HepG2 (cell line): ENCODE measurements around the gene BACH1. TPM values are rescaled to one million over a fixed set of nuclear protein-coding genes. Genes with fewer than 3 reads are reported as not detected.

ENCODE experiments used
- ATAC-seq: fragments of 200-7000 bp; cut with Tn5 transposase; 3 replicates; pipeline ENCODE4 v1.9.1; 2020; ENCODE audit warnings: mild to moderate bottlenecking, moderate library complexity
- BruUV-seq: library from RNA; stranded (reverse); fragments of 400-500 nt; replicated peaks from 2 replicates; lab custom pipeline; 2021; lab: Mats Ljungman, UMichigan
- CTCF ChIA-PET: fragments of 300-600 bp; formaldehyde crosslinking; extraction: SDS; loops from one replicate; lab custom pipeline; 2021; ENCODE audit warnings: low total read pairs, inconsistent platforms, low intra/inter-chr PET ratio; lab: Yijun Ruan, JAX
- POLR2A ChIA-PET: fragments of 350-600 bp; sonication (Branson Sonifier 250); formaldehyde crosslinking; loops from one replicate; lab custom pipeline; 2020; ENCODE audit warnings: antibody characterized with exemption, inconsistent platforms; lab: Yijun Ruan, JAX
- DNase-seq: peaks from one replicate; pipeline ENCODE4 v3.0.0-alpha.2; 2015; ENCODE audit warnings: low spot score
- FAIRE-seq: peaks from 3 replicates; lab custom pipeline; 2011; peaks lifted over from hg19 to GRCh38; lab: Jason Lieb, UNC
- H2AFZ ChIP-seq: one replicate; pipeline ENCODE4 v1.6.1; 2011; ENCODE audit warnings: low read length, inconsistent platforms
- H3K27ac ChIP-seq: fragments of 300-600 bp; 3 replicates; pipeline ENCODE4 v1.8.0; 2011; ENCODE audit warnings: mixed run types, mild to moderate bottlenecking, mixed read lengths, low read length, inconsistent platforms; ENCODE audit not compliant: insufficient read depth; ENCODE audit errors: extremely low read length
- H3K27me3 ChIP-seq, 2 experiments: fragments of 200-600 bp in 1 of 2; 2 replicates in 1 of 2; 3 replicates in 1 of 2; pipeline versions ENCODE4 v1.6.0 to v1.8.0; 2011; ENCODE audit warnings: low read length in 2 of 2, mild to moderate bottlenecking in 2 of 2, moderate library complexity in 2 of 2, inconsistent platforms in 1 of 2; ENCODE audit not compliant: insufficient read depth in 2 of 2, control insufficient read depth in 1 of 2
- H3K36me3 ChIP-seq, 2 experiments: fragments of 200-600 bp in 1 of 2; replicated peaks in 1 of 2; 2 replicates in 1 of 2; 3 replicates in 1 of 2; pipeline versions ENCODE4 v1.5.1 to v1.8.0; 2011; ENCODE audit warnings: low read length in 2 of 2, inconsistent platforms in 1 of 2; ENCODE audit not compliant: insufficient read depth in 2 of 2, control insufficient read depth in 1 of 2
- H3K4me1 ChIP-seq: 2 replicates; pipeline ENCODE4 v1.5.1; 2012; ENCODE audit warnings: low read length, inconsistent platforms; ENCODE audit not compliant: insufficient read depth
- H3K4me2 ChIP-seq: 2 replicates; pipeline ENCODE4 v1.6.0; 2011; ENCODE audit warnings: low read depth, low read length, inconsistent platforms
- H3K4me3 ChIP-seq, 3 experiments: fragments of 200-600 bp in 1 of 3; sonication (generic), shearing (Covaris generic) in 1 of 3; replicated peaks in 1 of 3; 2 replicates each; pipeline ENCODE4 v1.5.1; 2011 to 2016; ENCODE audit warnings: low read length in 3 of 3, inconsistent platforms in 2 of 3, low read depth in 2 of 3, mild to moderate bottlenecking in 2 of 3, control low read depth in 1 of 3, mixed read lengths in 1 of 3; ENCODE audit not compliant: insufficient read depth in 1 of 3
- H3K79me2 ChIP-seq: one replicate; pipeline ENCODE4 v1.6.1; 2011; ENCODE audit warnings: low read length, inconsistent platforms; ENCODE audit not compliant: insufficient read depth
- H3K9ac ChIP-seq: 2 replicates; pipeline ENCODE4 v1.6.0; 2011; ENCODE audit warnings: mild to moderate bottlenecking, low read depth, low read length, inconsistent platforms; ENCODE audit not compliant: insufficient read depth
- H3K9me3 ChIP-seq: 2 replicates; pipeline ENCODE4 v1.5.1; 2012; ENCODE audit warnings: mild to moderate bottlenecking, low read length
- H4K20me1 ChIP-seq: 2 replicates; pipeline ENCODE4 v1.6.0; 2011; ENCODE audit warnings: inconsistent platforms, mild to moderate bottlenecking, low read length, moderate library complexity; ENCODE audit not compliant: insufficient read depth
- ARHGAP35 ChIP-seq: sonication (generic); formaldehyde crosslinking; IDR thresholded peaks from 2 replicates; pipeline ENCODE4 v1.9.0; 2022; ENCODE audit warnings: mild to moderate bottlenecking, inconsistent platforms, moderate library complexity, missing genetic modification reagents, borderline replicate concordance
- BRD4 ChIP-seq: sonication (generic); formaldehyde crosslinking; IDR thresholded peaks from 2 replicates; pipeline ENCODE4 v1.4.0; 2020; ENCODE audit warnings: missing genetic modification reagents
- EED ChIP-seq: sonication (generic); formaldehyde crosslinking; IDR thresholded peaks from 2 replicates; pipeline ENCODE4 v1.5.0; 2020; ENCODE audit warnings: mild to moderate bottlenecking, missing genetic modification reagents
- HNF4A ChIP-seq: sonication (generic); formaldehyde crosslinking; IDR thresholded peaks from 2 replicates; pipeline ENCODE4 v1.4.0; 2020; ENCODE audit warnings: missing genetic modification reagents
- KAT2B ChIP-seq: fragments of 150-350 bp; IDR thresholded peaks from 2 replicates; pipeline ENCODE4 v1.6.1; 2014; ENCODE audit warnings: low read depth, low read length, borderline replicate concordance
- KDM2A ChIP-seq: sonication (generic); formaldehyde crosslinking; IDR thresholded peaks from 2 replicates; pipeline ENCODE4 v1.4.0; 2020; ENCODE audit warnings: low read depth, missing genetic modification reagents, borderline replicate concordance
- PITX1 ChIP-seq: sonication (generic); formaldehyde crosslinking; IDR thresholded peaks from 2 replicates; pipeline ENCODE4 v1.5.1; 2020; ENCODE audit warnings: mild to moderate bottlenecking, missing genetic modification reagents
- RBAK ChIP-seq: sonication (generic); formaldehyde crosslinking; IDR thresholded peaks from 2 replicates; pipeline ENCODE4 v1.5.1; 2020; ENCODE audit warnings: mild to moderate bottlenecking, missing genetic modification reagents
- RXRB ChIP-seq: IDR thresholded peaks from 2 replicates; pipeline ENCODE4 v1.6.1; 2016; ENCODE audit warnings: borderline replicate concordance, missing genetic modification reagents, missing compliant biosample characterization
- SALL1 ChIP-seq: sonication (generic); formaldehyde crosslinking; IDR thresholded peaks from 2 replicates; pipeline ENCODE4 v1.8.0; 2022; ENCODE audit warnings: mild to moderate bottlenecking, missing genetic modification reagents
- SALL2 ChIP-seq: sonication (generic); formaldehyde crosslinking; IDR thresholded peaks from 2 replicates; pipeline ENCODE4 v1.8.1; 2023; ENCODE audit warnings: mild to moderate bottlenecking, missing genetic modification reagents, inconsistent platforms
- SIX4 ChIP-seq: sonication (generic); formaldehyde crosslinking; IDR thresholded peaks from 2 replicates; pipeline ENCODE4 v1.4.0; 2020; ENCODE audit warnings: missing genetic modification reagents
- TOPORS ChIP-seq: sonication (generic); formaldehyde crosslinking; IDR thresholded peaks from 2 replicates; pipeline ENCODE4 v1.8.0; 2023; ENCODE audit warnings: mild to moderate bottlenecking, missing genetic modification reagents
- TRIM24 ChIP-seq: sonication (generic); formaldehyde crosslinking; IDR thresholded peaks from 2 replicates; pipeline ENCODE4 v1.8.0; 2022; ENCODE audit warnings: mild to moderate bottlenecking, missing genetic modification reagents
- ZNF121 ChIP-seq: sonication (generic); formaldehyde crosslinking; IDR thresholded peaks from 2 replicates; pipeline ENCODE4 v1.5.0; 2020; ENCODE audit warnings: mild to moderate bottlenecking, missing genetic modification reagents
- ZNF138 ChIP-seq: sonication (generic); formaldehyde crosslinking; IDR thresholded peaks from 2 replicates; pipeline ENCODE4 v1.5.0; 2020; ENCODE audit warnings: mild to moderate bottlenecking, low read depth, missing genetic modification reagents
- ZNF337 ChIP-seq: sonication (generic); formaldehyde crosslinking; IDR thresholded peaks from 2 replicates; pipeline ENCODE4 v1.5.1; 2020; ENCODE audit warnings: missing genetic modification reagents, low read depth, mild to moderate bottlenecking, borderline replicate concordance
- ZNF44 ChIP-seq: sonication (generic); formaldehyde crosslinking; IDR thresholded peaks from 2 replicates; pipeline ENCODE4 v1.5.1; 2020; ENCODE audit warnings: mild to moderate bottlenecking, missing genetic modification reagents
- ZNF556 ChIP-seq: sonication (generic); formaldehyde crosslinking; IDR thresholded peaks from 2 replicates; pipeline ENCODE4 v1.4.0; 2020; ENCODE audit warnings: mild to moderate bottlenecking, missing genetic modification reagents, borderline replicate concordance
- ZNF605 ChIP-seq: sonication (generic); formaldehyde crosslinking; IDR thresholded peaks from 2 replicates; pipeline ENCODE4 v1.8.0; 2022; ENCODE audit warnings: mild to moderate bottlenecking, missing genetic modification reagents
- WGBS: methylation state at CpG from one replicate; pipeline ENCODE4 v1.1.6; 2017; ENCODE audit warnings: low lambda C conversion rate; 5-methylcytosine and 5-hydroxymethylcytosine counted together
- in situ Hi-C: cut with HindIII; loops from 2 replicates; pipeline ENCODE4 v1.10.0; 2017; ENCODE audit warnings: low pct_unique_long_range_greater_than_20kb; ENCODE audit not compliant: extremely low pct_ligation_motif_present
- intact Hi-C: fragments of 100-400 bp; cut with micrococcal nuclease; formaldehyde crosslinking; loops from one replicate; pipeline ENCODE4 v1.10.0; 2022; ENCODE audit not compliant: unreplicated experiment
- polyA plus RNA-seq, 8 experiments: library from polyadenylated mRNA; depleted of rRNA in 3 of 8; stranded (reverse) in 7 of 8; unstranded in 1 of 8; fragments of >200 nt; fragmentation: Illumina TruSeq in 4 of 8; extraction: Trizol in 4 of 8; gene quantifications; 2 replicates each; pipeline versions ENCODE4 v1.2.1 to v1.2.3, GENCODE V29; 2011 to 2016; ENCODE audit warnings: low read depth in 4 of 8, missing spikeins in 1 of 8, mixed read lengths in 1 of 8; ENCODE audit not compliant: insufficient read depth in 1 of 8
- total RNA-seq, 5 experiments: library from RNA; depleted of rRNA; stranded (reverse); fragments of >200 nt; fragmentation: Illumina TruSeq; extraction: Trizol; gene quantifications; 2 replicates each; pipeline ENCODE4 v1.2.3, GENCODE V29; 2016; ENCODE audit warnings: low read depth in 1 of 5

Gene BACH1
- total and polyA plus RNA-seq, 2 of the 13 experiments (the other 11 are each of a cell fraction or from before 2014, with no cell fraction given): 16.5 to 51.7 TPM

DNA sequence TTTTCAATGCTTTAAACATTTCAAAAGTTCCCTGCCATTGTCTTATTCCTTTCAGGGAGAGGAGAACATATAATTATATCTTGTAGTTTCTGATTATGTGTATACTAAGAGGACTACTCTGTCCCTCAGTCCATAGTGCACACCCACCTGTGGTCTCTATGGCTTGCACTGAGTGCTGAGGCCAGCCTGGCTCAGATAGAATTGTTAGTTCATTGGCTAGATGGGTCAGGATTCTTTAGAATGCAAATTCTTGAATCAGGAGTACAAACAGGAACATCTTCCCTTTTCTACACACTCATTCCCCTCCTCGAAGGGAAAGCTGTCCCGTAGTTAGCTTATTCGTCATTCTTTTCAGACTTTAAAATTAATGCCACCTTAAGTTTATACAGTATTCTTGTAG lies 8.2 kb downstream of the BACH1 start:
- CTCF ChIA-PET: no interaction called here
- in situ Hi-C loops: no loop called here
- Histone ChIP-seq H3K4me1 (peaks cover 59% of the 10 kb centered on the region), H3K36me3 (peaks cover 1 to 8% of the 10 kb centered on the region in 2 experiments; a peak in 1 of 5 replicates), H3K9ac (no peak overlapping the region)
- DNase-seq: no peak
- no peak for TF ChIP-seq SALL1
- no peak for TF ChIP-seq ARHGAP35 (CRISPR knock-in tag)
- no peak for TF ChIP-seq RBAK (CRISPR knock-in tag)
- no peak for TF ChIP-seq ZNF556
- TF ChIP-seq EED: no peak
- TF ChIP-seq ZNF138 (CRISPR knock-in tag): no peak
- TF ChIP-seq PITX1 (CRISPR knock-in tag): no peak
- no peak for TF ChIP-seq ZNF44 (CRISPR knock-in tag)
- no peak for TF ChIP-seq HNF4A (CRISPR knock-in tag)
- no peak for TF ChIP-seq KAT2B
- no peak for TF ChIP-seq ZNF605 (CRISPR knock-in tag)
- no peak for TF ChIP-seq KDM2A
- no peak for TF ChIP-seq BRD4 (CRISPR knock-in tag)
- no peak for TF ChIP-seq ZNF337 (CRISPR knock-in tag)
- TF ChIP-seq TRIM24: no peak
- no peak for TF ChIP-seq SALL2 (CRISPR knock-in tag)
- no peak for TF ChIP-seq ZNF121 (CRISPR knock-in tag)
- TF ChIP-seq SIX4: no peak
- TF ChIP-seq RXRB: no peak
- TF ChIP-seq TOPORS (CRISPR knock-in tag): no peak
- TF ChIP-seq, all 625 proteins: peak for 0
- 91% methylated on average over 3 of the region's 3 CpGs for WGBS
- Histone ChIP-seq H3K9me3 (peaks cover 1% of the 10 kb centered on the region; the same call in 1 of the 2 replicates), H2AFZ (no peak overlapping the region), H4K20me1 (peaks cover 73% of the 10 kb centered on the region), H3K27ac (no peak overlapping the region), H3K4me3 (no peak overlapping the region), H3K4me2 (no peak overlapping the region), H3K27me3 (no peaks in the 10 kb centered on the region), H3K79me2 (peaks cover 99% of the 10 kb centered on the region)
- intact Hi-C loops: no loop called here
- POLR2A ChIA-PET: no interaction called here
- no peak for FAIRE-seq
- BruUV-seq: no TSS peak
- peak; percentile 65 for ATAC-seq
